HepG2 (cell line): ENCODE measurements around the gene TSPAN3. TPM values are rescaled to one million over a fixed set of nuclear protein-coding genes. Genes with fewer than 3 reads are reported as not detected.
A peak's percentile ranks its signal among the peaks of the same experiment; 100 is the strongest.

Source experiments
- FOXP1 ChIP-seq, 2 experiments: fragments of 450-650 bp in 1 of 2; IDR thresholded peaks; 2 replicates each; pipeline ENCODE4 v1.6.1; 2017 to 2018; ENCODE audit warnings: antibody characterized with exemption in 1 of 2
- NFE2 ChIP-seq: sonication (generic); formaldehyde crosslinking; IDR thresholded peaks from 2 replicates; pipeline ENCODE4 v1.4.0; 2020; ENCODE audit warnings: missing genetic modification reagents
- NFKBIZ ChIP-seq: IDR thresholded peaks from 2 replicates; pipeline ENCODE4 v1.6.1; 2018; ENCODE audit warnings: missing genetic modification reagents, missing compliant biosample characterization
- NR2F2 ChIP-seq: IDR thresholded peaks from 2 replicates; pipeline ENCODE4 v1.6.1; 2012; ENCODE audit warnings: low read depth, inconsistent platforms, borderline replicate concordance
- RAD21 ChIP-seq: fragments of 450-650 bp; formaldehyde crosslinking; IDR thresholded peaks from 2 replicates; pipeline ENCODE4 v1.5.0; 2020; ENCODE audit warnings: mild to moderate bottlenecking
- RBM22 ChIP-seq: fragments of 200-400 bp; formaldehyde crosslinking; optimal IDR thresholded peaks from 2 replicates; pipeline ENCODE3; 2017; ENCODE audit warnings: mild to moderate bottlenecking, low read length, moderate library complexity
- SMAD3 ChIP-seq: sonication (generic); formaldehyde crosslinking; IDR thresholded peaks from 2 replicates; pipeline ENCODE4 v1.4.0; 2020; ENCODE audit warnings: missing genetic modification reagents
- SMARCC2 ChIP-seq: fragments of 450-650 bp; IDR thresholded peaks from 2 replicates; pipeline ENCODE4 v1.6.1; 2017; ENCODE audit warnings: antibody characterized with exemption, mild to moderate bottlenecking
- ZC3H13 ChIP-seq: sonication (generic); formaldehyde crosslinking; IDR thresholded peaks from 2 replicates; pipeline ENCODE4 v1.8.1; 2023; ENCODE audit warnings: mild to moderate bottlenecking, missing genetic modification reagents, moderate library complexity
- ZFP41 ChIP-seq: sonication (generic); formaldehyde crosslinking; IDR thresholded peaks from 2 replicates; pipeline ENCODE4 v1.4.0; 2020; ENCODE audit warnings: mild to moderate bottlenecking, missing genetic modification reagents, borderline replicate concordance
- ZNF224 ChIP-seq: sonication (generic); formaldehyde crosslinking; IDR thresholded peaks from 2 replicates; pipeline ENCODE4 v1.5.0; 2020; ENCODE audit warnings: mild to moderate bottlenecking, missing genetic modification reagents
- ZNF251 ChIP-seq: sonication (generic); formaldehyde crosslinking; IDR thresholded peaks from 2 replicates; pipeline ENCODE4 v1.9.0; 2021; ENCODE audit warnings: mild to moderate bottlenecking, missing genetic modification reagents
- ZNF256 ChIP-seq: sonication (generic); formaldehyde crosslinking; conservative IDR thresholded peaks from 2 replicates; pipeline ENCODE4 v1.4.0; 2020; ENCODE audit warnings: missing genetic modification reagents
- ZNF292 ChIP-seq: sonication (generic); formaldehyde crosslinking; IDR thresholded peaks from 2 replicates; pipeline ENCODE4 v1.8.1; 2022; ENCODE audit warnings: mild to moderate bottlenecking, low read depth, missing genetic modification reagents, borderline replicate concordance
- ZNF329 ChIP-seq: sonication (generic); formaldehyde crosslinking; IDR thresholded peaks from 2 replicates; pipeline ENCODE4 v1.9.0; 2021; ENCODE audit warnings: low read depth, mild to moderate bottlenecking, missing genetic modification reagents
- ZNF367 ChIP-seq: sonication (generic); formaldehyde crosslinking; IDR thresholded peaks from 2 replicates; pipeline ENCODE4 v1.4.0; 2020; ENCODE audit warnings: missing genetic modification reagents, borderline replicate concordance
- ZNF501 ChIP-seq: sonication (generic); formaldehyde crosslinking; IDR thresholded peaks from 2 replicates; pipeline ENCODE4 v1.5.1; 2020; ENCODE audit warnings: mild to moderate bottlenecking, moderate library complexity, missing genetic modification reagents
- ZNF749 ChIP-seq: sonication (generic); formaldehyde crosslinking; IDR thresholded peaks from 2 replicates; pipeline ENCODE4 v1.8.0; 2022; ENCODE audit warnings: mild to moderate bottlenecking, missing genetic modification reagents, moderate library complexity, borderline replicate concordance
- ZSCAN20 ChIP-seq: sonication (generic); formaldehyde crosslinking; IDR thresholded peaks from 2 replicates; pipeline ENCODE4 v1.4.0; 2020; ENCODE audit warnings: missing genetic modification reagents, mild to moderate bottlenecking, borderline replicate concordance
- polyA plus RNA-seq, 8 experiments: library from polyadenylated mRNA; depleted of rRNA in 3 of 8; stranded (reverse) in 7 of 8; unstranded in 1 of 8; fragments of >200 nt; fragmentation: Illumina TruSeq in 4 of 8; extraction: Trizol in 4 of 8; gene quantifications; 2 replicates each; pipeline versions ENCODE4 v1.2.1 to v1.2.3, GENCODE V29; 2011 to 2016; ENCODE audit warnings: low read depth in 4 of 8, missing spikeins in 1 of 8, mixed read lengths in 1 of 8; ENCODE audit not compliant: insufficient read depth in 1 of 8
- total RNA-seq, 5 experiments: library from RNA; depleted of rRNA; stranded (reverse); fragments of >200 nt; fragmentation: Illumina TruSeq; extraction: Trizol; gene quantifications; 2 replicates each; pipeline ENCODE4 v1.2.3, GENCODE V29; 2016; ENCODE audit warnings: low read depth in 1 of 5
- TF ChIP-seq, protein P1 (sequence below): sonication (generic); formaldehyde crosslinking; IDR thresholded peaks from 2 replicates; pipeline ENCODE4 v1.4.0; 2020; ENCODE audit warnings: missing genetic modification reagents
- TF ChIP-seq, protein P2 (sequence below): sonication (generic); formaldehyde crosslinking; conservative IDR thresholded peaks from 2 replicates; pipeline ENCODE4 v1.4.0; 2020; ENCODE audit warnings: missing genetic modification reagents
- TF ChIP-seq, protein P3 (sequence below): sonication (generic); formaldehyde crosslinking; IDR thresholded peaks from 2 replicates; pipeline ENCODE4 v1.5.0; 2020; ENCODE audit warnings: missing genetic modification reagents
- TF ChIP-seq, protein P4 (sequence below): sonication (generic); formaldehyde crosslinking; IDR thresholded peaks from 2 replicates; pipeline ENCODE4 v1.4.0; 2020; ENCODE audit warnings: missing genetic modification reagents

TSPAN3 gene
- total and polyA plus RNA-seq, 2 of the 13 experiments (the other 11 are each of a cell fraction or from before 2014, with no cell fraction given) = 167 to 170 TPM

DNA sequence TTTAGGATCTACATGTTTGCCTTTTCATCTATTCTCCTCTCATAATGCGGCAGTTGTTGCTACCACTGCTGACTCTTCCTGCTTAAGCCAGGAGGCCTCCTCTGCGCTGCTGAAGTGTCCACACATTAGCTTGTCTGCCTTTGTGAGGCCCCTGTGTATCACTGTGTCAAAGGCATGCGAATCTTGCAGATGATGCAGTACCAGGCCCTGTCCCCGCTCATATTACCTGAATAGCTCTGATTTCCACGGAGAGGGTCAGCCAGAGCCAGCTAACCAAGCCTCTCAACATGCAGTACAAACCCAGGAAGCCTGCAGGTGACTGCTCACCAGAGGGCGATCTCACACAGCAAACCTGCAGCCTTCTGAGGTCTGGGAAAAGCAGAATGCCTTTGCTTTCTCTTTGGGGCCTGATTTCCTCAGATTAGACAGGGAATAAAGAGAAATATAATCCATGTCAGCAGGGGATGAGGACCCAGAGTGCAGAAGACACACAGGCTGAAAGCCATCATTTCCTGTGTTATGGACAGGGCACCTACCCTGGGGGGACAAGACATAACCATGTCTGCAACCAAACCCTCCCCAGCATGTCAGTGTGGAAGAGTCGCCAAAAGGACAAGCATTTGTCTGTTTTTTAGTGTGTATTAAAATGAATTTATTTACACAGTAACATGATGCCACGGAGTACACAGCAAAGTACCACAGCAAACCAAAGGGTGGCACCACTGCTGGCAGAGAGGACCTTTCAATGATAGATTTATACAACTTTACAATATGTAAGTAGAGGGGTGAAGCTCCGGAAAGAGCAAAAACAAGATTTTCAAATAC, 36.8 kb upstream of the TSPAN3 start (continued):
- TF ChIP-seq, protein P1, sequence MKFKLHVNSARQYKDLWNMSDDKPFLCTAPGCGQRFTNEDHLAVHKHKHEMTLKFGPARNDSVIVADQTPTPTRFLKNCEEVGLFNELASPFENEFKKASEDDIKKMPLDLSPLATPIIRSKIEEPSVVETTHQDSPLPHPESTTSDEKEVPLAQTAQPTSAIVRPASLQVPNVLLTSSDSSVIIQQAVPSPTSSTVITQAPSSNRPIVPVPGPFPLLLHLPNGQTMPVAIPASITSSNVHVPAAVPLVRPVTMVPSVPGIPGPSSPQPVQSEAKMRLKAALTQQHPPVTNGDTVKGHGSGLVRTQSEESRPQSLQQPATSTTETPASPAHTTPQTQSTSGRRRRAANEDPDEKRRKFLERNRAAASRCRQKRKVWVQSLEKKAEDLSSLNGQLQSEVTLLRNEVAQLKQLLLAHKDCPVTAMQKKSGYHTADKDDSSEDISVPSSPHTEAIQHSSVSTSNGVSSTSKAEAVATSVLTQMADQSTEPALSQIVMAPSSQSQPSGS = no peak
- TF ChIP-seq NFKBIZ (no peak), NFE2 (CRISPR knock-in tag) (no peak), RAD21 (CRISPR knock-in tag) (peak; percentile 64), SMAD3 (no peak), ZNF749 (CRISPR knock-in tag) (no peak), ZC3H13 (CRISPR knock-in tag) (no peak), SMARCC2 (no peak), ZNF501 (0 out of 2 replicates have a peak, but pooled peaks have one; percentile 36), ZNF256 (CRISPR knock-in tag) (no peak), RBM22 (peak; percentile 72), ZNF224 (CRISPR knock-in tag) (0 out of 2 replicates have a peak, but pooled peaks have one; percentile 41), ZSCAN20 (CRISPR knock-in tag) (no peak), FOXP1 (IDR thresholded peaks at IDR 0.05) (no peak), FOXP1 (CRISPR knock-in tag; IDR thresholded peaks at IDR 0.05) (no peak), ZNF251 (CRISPR knock-in tag) (no peak), ZNF329 (CRISPR knock-in tag) (0 out of 2 replicates have a peak, but pooled peaks have one; percentile 35), ZNF292 (CRISPR knock-in tag) (no peak), ZNF367 (CRISPR knock-in tag) (no peak), NR2F2 (no peak), ZFP41 (CRISPR knock-in tag) (no peak)
- TF ChIP-seq, protein P2, sequence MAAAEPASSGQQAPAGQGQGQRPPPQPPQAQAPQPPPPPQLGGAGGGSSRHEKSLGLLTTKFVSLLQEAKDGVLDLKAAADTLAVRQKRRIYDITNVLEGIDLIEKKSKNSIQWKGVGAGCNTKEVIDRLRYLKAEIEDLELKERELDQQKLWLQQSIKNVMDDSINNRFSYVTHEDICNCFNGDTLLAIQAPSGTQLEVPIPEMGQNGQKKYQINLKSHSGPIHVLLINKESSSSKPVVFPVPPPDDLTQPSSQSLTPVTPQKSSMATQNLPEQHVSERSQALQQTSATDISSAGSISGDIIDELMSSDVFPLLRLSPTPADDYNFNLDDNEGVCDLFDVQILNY (CRISPR knock-in tag) = no peak
- TF ChIP-seq, protein P3, sequence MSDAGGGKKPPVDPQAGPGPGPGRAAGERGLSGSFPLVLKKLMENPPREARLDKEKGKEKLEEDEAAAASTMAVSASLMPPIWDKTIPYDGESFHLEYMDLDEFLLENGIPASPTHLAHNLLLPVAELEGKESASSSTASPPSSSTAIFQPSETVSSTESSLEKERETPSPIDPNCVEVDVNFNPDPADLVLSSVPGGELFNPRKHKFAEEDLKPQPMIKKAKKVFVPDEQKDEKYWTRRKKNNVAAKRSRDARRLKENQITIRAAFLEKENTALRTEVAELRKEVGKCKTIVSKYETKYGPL (CRISPR knock-in tag) = no peak
- TF ChIP-seq, protein P4, sequence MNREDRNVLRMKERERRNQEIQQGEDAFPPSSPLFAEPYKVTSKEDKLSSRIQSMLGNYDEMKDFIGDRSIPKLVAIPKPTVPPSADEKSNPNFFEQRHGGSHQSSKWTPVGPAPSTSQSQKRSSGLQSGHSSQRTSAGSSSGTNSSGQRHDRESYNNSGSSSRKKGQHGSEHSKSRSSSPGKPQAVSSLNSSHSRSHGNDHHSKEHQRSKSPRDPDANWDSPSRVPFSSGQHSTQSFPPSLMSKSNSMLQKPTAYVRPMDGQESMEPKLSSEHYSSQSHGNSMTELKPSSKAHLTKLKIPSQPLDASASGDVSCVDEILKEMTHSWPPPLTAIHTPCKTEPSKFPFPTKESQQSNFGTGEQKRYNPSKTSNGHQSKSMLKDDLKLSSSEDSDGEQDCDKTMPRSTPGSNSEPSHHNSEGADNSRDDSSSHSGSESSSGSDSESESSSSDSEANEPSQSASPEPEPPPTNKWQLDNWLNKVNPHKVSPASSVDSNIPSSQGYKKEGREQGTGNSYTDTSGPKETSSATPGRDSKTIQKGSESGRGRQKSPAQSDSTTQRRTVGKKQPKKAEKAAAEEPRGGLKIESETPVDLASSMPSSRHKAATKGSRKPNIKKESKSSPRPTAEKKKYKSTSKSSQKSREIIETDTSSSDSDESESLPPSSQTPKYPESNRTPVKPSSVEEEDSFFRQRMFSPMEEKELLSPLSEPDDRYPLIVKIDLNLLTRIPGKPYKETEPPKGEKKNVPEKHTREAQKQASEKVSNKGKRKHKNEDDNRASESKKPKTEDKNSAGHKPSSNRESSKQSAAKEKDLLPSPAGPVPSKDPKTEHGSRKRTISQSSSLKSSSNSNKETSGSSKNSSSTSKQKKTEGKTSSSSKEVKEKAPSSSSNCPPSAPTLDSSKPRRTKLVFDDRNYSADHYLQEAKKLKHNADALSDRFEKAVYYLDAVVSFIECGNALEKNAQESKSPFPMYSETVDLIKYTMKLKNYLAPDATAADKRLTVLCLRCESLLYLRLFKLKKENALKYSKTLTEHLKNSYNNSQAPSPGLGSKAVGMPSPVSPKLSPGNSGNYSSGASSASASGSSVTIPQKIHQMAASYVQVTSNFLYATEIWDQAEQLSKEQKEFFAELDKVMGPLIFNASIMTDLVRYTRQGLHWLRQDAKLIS (CRISPR knock-in tag) = no peak
